ENCODE measurements around the gene RFX3.

The RFX3 gene

DNA sequence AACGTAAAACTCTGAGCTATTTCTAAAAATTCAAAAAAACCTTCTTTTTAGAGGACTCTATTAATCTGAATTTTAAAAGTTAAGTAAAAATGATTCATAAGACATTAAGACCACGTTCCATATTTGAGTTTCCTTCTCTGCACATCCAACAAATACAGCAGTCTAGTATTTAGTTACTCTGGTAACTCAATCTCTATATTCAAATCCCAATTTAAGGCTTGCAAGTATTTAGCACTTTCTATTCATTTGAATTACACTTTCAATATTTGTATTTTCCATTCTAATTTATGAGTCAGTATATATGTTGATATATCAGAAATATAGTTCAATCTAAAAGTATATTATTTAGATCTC, 17.7 kb downstream of the RFX3 start:
- peak overlapping the region; percentile 91 for H3K27ac ChIP-seq (replicated peaks)
- peak overlapping the region; percentile 4; the same call in 1 of the 2 replicates for H3K4me3 ChIP-seq (replicated peaks; ENCODE audit: insufficient read depth, low read length)
- TF ChIP-seq GABPA (IDR thresholded peaks at IDR 0.05; ENCODE audit: low read depth) (no peak), POLR2AphosphoS5 (IDR thresholded peaks at IDR 0.05; ENCODE audit: low read depth) (no peak), REST (IDR thresholded peaks at IDR 0.05; ENCODE audit: insufficient replicate concordance, low read depth) (no peak), SPI1 (IDR thresholded peaks at IDR 0.05; ENCODE audit: borderline replicate concordance, low read depth) (no peak)
- TF ChIP-seq, protein P1, sequence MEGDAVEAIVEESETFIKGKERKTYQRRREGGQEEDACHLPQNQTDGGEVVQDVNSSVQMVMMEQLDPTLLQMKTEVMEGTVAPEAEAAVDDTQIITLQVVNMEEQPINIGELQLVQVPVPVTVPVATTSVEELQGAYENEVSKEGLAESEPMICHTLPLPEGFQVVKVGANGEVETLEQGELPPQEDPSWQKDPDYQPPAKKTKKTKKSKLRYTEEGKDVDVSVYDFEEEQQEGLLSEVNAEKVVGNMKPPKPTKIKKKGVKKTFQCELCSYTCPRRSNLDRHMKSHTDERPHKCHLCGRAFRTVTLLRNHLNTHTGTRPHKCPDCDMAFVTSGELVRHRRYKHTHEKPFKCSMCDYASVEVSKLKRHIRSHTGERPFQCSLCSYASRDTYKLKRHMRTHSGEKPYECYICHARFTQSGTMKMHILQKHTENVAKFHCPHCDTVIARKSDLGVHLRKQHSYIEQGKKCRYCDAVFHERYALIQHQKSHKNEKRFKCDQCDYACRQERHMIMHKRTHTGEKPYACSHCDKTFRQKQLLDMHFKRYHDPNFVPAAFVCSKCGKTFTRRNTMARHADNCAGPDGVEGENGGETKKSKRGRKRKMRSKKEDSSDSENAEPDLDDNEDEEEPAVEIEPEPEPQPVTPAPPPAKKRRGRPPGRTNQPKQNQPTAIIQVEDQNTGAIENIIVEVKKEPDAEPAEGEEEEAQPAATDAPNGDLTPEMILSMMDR (IDR thresholded peaks at IDR 0.05; ENCODE audit: insufficient read depth, low read length) = no peak
- no peak for DNase-seq (ENCODE audit: low read depth in 1 of 2, low spot score in 1 of 2)
- H3K27me3 ChIP-seq (ENCODE audit: insufficient read depth, poor library complexity, severe bottlenecking) = no peaks in the 10 kb centered on the region

DNA sequence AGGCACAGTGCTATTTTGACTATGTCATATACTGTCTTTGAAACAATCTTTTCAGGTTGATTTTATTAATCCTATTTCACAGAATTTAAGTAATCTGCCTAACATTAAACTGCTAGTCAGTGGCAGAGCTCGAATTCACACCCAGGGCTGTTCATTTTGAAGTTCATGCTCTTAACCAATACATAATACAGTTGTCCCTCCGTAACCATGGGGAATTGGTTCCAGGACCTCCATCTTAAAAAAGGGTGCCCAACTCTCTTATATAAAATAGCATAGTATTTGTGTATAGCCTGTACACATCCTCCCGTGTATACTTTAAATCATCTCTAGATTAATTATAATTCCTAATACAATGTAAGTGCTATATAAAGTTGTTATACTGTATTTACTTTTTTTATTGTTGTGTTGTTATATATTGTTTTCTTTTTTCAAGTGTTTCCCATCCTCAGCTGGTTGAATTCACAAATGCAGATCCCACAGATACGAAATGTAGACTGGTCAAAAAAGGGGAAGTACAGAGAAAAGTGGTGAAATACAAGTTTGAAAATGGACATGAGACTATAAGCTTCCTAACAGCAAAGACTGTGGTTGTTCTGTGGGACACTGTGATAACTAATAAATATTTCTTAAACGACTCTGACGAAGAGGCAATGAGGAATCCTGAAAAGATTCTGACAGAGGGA, 18.3 kb downstream of the RFX3 start:
- Histone ChIP-seq H3K27me3 (ENCODE audit: insufficient read depth, poor library complexity, severe bottlenecking) (no peaks in the 10 kb centered on the region), H3K27ac (replicated peaks) (peak overlapping the region; percentile 91), H3K4me3 (replicated peaks; ENCODE audit: insufficient read depth, low read length) (peak overlapping the region; percentile 4; the same call in 1 of the 2 replicates)
- TF ChIP-seq SPI1 (IDR thresholded peaks at IDR 0.05; ENCODE audit: borderline replicate concordance, low read depth) (peak; percentile 81), REST (IDR thresholded peaks at IDR 0.05; ENCODE audit: insufficient replicate concordance, low read depth) (no peak)
- DNase-seq (ENCODE audit: low read depth in 1 of 2, low spot score in 1 of 2) = peak; percentile 27 to 50

DNA sequence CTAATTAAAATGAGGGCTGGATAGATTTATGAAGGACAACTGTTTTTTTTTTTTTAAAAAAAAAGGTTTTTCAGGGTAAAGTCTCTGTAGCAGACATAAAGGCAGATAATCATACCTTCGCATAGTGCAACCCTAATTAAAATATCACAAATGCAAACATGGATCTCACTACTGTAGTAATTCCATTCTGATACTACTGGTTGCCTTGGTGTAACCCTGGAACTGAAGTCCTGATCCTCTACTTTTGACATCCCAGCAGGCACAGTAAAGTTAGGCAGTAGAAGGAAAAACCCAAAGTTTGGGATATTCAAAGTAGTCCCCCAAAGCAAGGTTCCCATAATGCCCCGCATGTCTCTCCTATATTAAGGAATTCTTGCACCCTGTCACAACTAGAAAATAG, 19.6 kb downstream of the RFX3 start:
- no peak for DNase-seq (ENCODE audit: low read depth in 1 of 2, low spot score in 1 of 2)
- no peaks in the 10 kb centered on the region for H3K27me3 ChIP-seq (ENCODE audit: insufficient read depth, poor library complexity, severe bottlenecking)

More for the DNA sequence above, 19.6 kb downstream of the RFX3 start:
- TF ChIP-seq SPI1 (IDR thresholded peaks at IDR 0.05; ENCODE audit: borderline replicate concordance, low read depth) = no peak
- TF ChIP-seq, protein P1 (IDR thresholded peaks at IDR 0.05; ENCODE audit: insufficient read depth, low read length) = no peak
- TF ChIP-seq POLR2AphosphoS5 (IDR thresholded peaks at IDR 0.05; ENCODE audit: low read depth) = no peak
- TF ChIP-seq GABPA (IDR thresholded peaks at IDR 0.05; ENCODE audit: low read depth) = no peak
- TF ChIP-seq REST (IDR thresholded peaks at IDR 0.05; ENCODE audit: insufficient replicate concordance, low read depth) = no peak
- Histone ChIP-seq H3K27ac (replicated peaks) (no peak overlapping the region), H3K4me3 (replicated peaks; ENCODE audit: insufficient read depth, low read length) (no peak overlapping the region)

Measured in HL-60 (cell line).